Lung (tissue), 12 donors: ENCODE results near the gene CDKN2A. TPM values are rescaled to one million over a fixed set of nuclear protein-coding genes. Genes with fewer than 3 reads are reported as not detected.

Experiments
- ATAC-seq: fragments of 200-7000 bp; cut with Tn5 transposase; one replicate; pipeline ENCODE4 v1.9.1; 2020; ENCODE audit warnings: moderate number of reproducible peaks; ENCODE audit not compliant: insufficient read depth, low FRiP score
- DNase-seq, 3 donors: peaks; one replicate each; pipeline ENCODE4 v3.0.0-alpha.2; 2013 to 2017
- H3K27ac ChIP-seq, 2 donors: one replicate each; pipeline ENCODE4 v1.5.1; 2013; ENCODE audit warnings: mild to moderate bottlenecking in 2 of 2, moderate library complexity in 2 of 2, control low read depth in 1 of 2, inconsistent platforms in 1 of 2, low read depth in 1 of 2, low read length in 1 of 2
- H3K27me3 ChIP-seq, 3 donors: one replicate each; pipeline ENCODE4 v1.5.1; 2013; ENCODE audit warnings: low read length in 2 of 3; ENCODE audit not compliant: control insufficient read depth in 3 of 3, insufficient read depth in 3 of 3
- H3K36me3 ChIP-seq, 4 donors: one replicate each; pipeline ENCODE4 v1.5.1; 2013; ENCODE audit warnings: low read length in 4 of 4, mild to moderate bottlenecking in 1 of 4, moderate library complexity in 1 of 4; ENCODE audit not compliant: control insufficient read depth in 4 of 4, insufficient read depth in 4 of 4
- H3K4me1 ChIP-seq, 5 donors: one replicate each; pipeline ENCODE4 v1.5.1; 2013; ENCODE audit warnings: low read length in 5 of 5, mild to moderate bottlenecking in 2 of 5, moderate library complexity in 1 of 5; ENCODE audit not compliant: control insufficient read depth in 5 of 5, insufficient read depth in 5 of 5
- H3K4me3 ChIP-seq: one replicate; pipeline ENCODE4 v1.5.1; 2013; ENCODE audit warnings: mild to moderate bottlenecking, control low read depth, moderate library complexity
- H3K9ac ChIP-seq, 2 donors: one replicate each; pipeline ENCODE4 v1.5.1; 2013; ENCODE audit warnings: low read length in 2 of 2, control low read depth in 1 of 2; ENCODE audit not compliant: insufficient read depth in 1 of 2
- H3K9me3 ChIP-seq, 4 donors: one replicate each; pipeline ENCODE4 v1.5.1; 2013; ENCODE audit warnings: low read length in 3 of 4, mild to moderate bottlenecking in 1 of 4, moderate library complexity in 1 of 4; ENCODE audit not compliant: control insufficient read depth in 4 of 4, insufficient read depth in 3 of 4
- CTCF ChIP-seq: IDR thresholded peaks from 2 replicates; pipeline ENCODE4 v1.5.1; 2012; ENCODE audit warnings: mild to moderate bottlenecking; ENCODE audit errors: control extremely low read depth, extremely low read depth
- WGBS, 2 donors: extraction: QIAGEN DNeasy Blood & Tissue Kit; methylation state at CpG; one replicate each; pipeline ENCODE4 v1.1.7; 2013; 5-methylcytosine and 5-hydroxymethylcytosine counted together
- polyA plus RNA-seq, 2 donors: library from polyadenylated mRNA; stranded (reverse); fragments of 200-250 nt; gene quantifications; one replicate each; pipeline ENCODE4 v1.2.1, GENCODE V29; 2013
- total RNA-seq, 2 donors: library from RNA; depleted of rRNA in 1 of 2; stranded (reverse); fragments of >200 nt in 1 of 2; gene quantifications; one replicate each; pipeline ENCODE4 v1.2.1, GENCODE V29; 2014 to 2021
- donor health status: control.
- donor health status: control.
- donor health status: Bipolar disorder and iron deficiency.
- donor health status: healthy.
- donor health status: DM: yes; HTN: yes; CAD: no.

The CDKN2A gene
- total and polyA plus RNA-seq, 4 donors: 0.54 to 4.8 (median 1.1) TPM

- no peak for ATAC-seq
- peaks cover 0 to 65% (median 58%) of the 10 kb centered on the region in 3 donors for H3K27me3 ChIP-seq
- peaks cover 0 to 6% (median 0%) of the 10 kb centered on the region in 4 donors for H3K36me3 ChIP-seq
- no peak overlapping the region for H3K9ac ChIP-seq
- WGBS, 2 donors: 3 to 4% methylated on average over 8 of the region's 8 CpGs
- H3K9me3 ChIP-seq: peaks cover 0 to 5% (median 0%) of the 10 kb centered on the region in 4 donors
- peak overlapping the region in 1 of 2 donors; percentile 98 for H3K27ac ChIP-seq
- peak overlapping the region; percentile 67 for H3K4me3 ChIP-seq
- TF ChIP-seq CTCF: no peak
- no peak for DNase-seq
- H3K4me1 ChIP-seq: peaks cover 0 to 4% (median 0%) of the 10 kb centered on the region in 5 donors
Observed at GRCh38 chr9:22008384-22008716, 14.2 kb upstream of the CDKN2A start.

- H3K27ac ChIP-seq: no peak overlapping the region
- H3K27me3 ChIP-seq: peaks cover 0 to 89% (median 80%) of the 10 kb centered on the region in 3 donors
- DNase-seq: no peak
Observed at GRCh38 chr9:22005702-22006606, 11.8 kb upstream of the CDKN2A start.

DNA sequence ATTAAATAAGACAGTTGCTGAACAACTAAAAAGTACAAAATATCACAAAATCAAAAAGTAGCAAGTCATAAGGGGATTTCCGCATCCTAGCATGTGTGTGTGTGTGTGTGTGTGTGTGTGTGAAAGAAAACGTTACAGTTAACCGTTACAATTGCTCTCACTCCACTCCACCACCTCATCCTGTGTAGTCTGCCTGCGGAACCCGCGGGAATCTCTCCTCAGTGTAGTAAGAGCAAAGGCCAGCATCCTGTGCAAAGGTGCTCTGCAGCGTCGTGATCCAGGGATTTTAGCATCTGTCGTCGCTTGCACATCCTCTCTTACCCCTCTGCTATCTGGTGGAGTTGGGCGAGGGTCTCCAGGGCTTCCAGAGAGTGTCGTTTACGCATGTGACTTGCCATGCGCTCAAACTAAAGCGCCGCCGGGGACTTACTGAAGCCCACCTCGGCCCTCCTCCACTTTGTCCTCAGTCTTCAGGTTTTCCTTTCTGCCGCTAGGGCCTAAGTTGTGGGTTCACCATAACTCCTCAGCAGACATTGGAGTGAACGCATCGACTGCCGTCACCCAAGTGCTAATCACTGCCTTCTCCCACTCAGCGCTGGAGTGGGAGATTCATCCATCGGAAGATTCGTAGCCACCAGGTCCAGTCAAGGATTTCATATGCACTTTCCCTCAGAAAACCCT is 11.0 kb upstream of the CDKN2A start:
- peaks cover 0 to 88% (median 84%) of the 10 kb centered on the region in 3 donors for H3K27me3 ChIP-seq
- no peak overlapping the region for H3K4me3 ChIP-seq
- DNase-seq: no peak
- ATAC-seq: no peak
- H3K9ac ChIP-seq: no peak overlapping the region
- WGBS, 2 donors: 10 to 43% methylated on average over 25 of the region's 25 CpGs
- H3K36me3 ChIP-seq: peaks cover 0 to 6% (median 0%) of the 10 kb centered on the region in 4 donors
- H3K9me3 ChIP-seq: peaks cover 0 to 5% (median 0%) of the 10 kb centered on the region in 4 donors
- TF ChIP-seq CTCF: no peak
- H3K4me1 ChIP-seq: peaks cover 0 to 4% (median 0%) of the 10 kb centered on the region in 5 donors
- H3K27ac ChIP-seq: no peak overlapping the region

More at GRCh38 chr9:22005702-22006606, 11.8 kb upstream of the CDKN2A start:
- WGBS, 2 donors: 7 to 31% methylated on average over 39 to 44 of the region's 44 CpGs
- H3K36me3 ChIP-seq: peaks cover 0 to 6% (median 0%) of the 10 kb centered on the region in 4 donors
- H3K4me3 ChIP-seq: no peak overlapping the region
- H3K4me1 ChIP-seq: peaks cover 0 to 4% (median 0%) of the 10 kb centered on the region in 5 donors
- no peak overlapping the region for H3K9ac ChIP-seq
- TF ChIP-seq CTCF: no peak
- H3K9me3 ChIP-seq: peaks cover 0 to 5% (median 0%) of the 10 kb centered on the region in 4 donors
- no peak for ATAC-seq
